ENCODE data around the gene INTS1. TPM values are rescaled to one million over a fixed set of nuclear protein-coding genes. Genes with fewer than 3 reads are reported as not detected.

INTS1 gene
- total RNA-seq, 1 donor, result 53.1 TPM

GRCh38 chr7:1463676-1464223, 40.4 kb downstream of the INTS1 start:
- no peak for TF ChIP-seq CTCF (IDR thresholded peaks at IDR 0.05; ENCODE audit: insufficient read depth, low read length)
- peak; percentile 14 for DNase-seq (ENCODE audit: low read depth)
- no peak overlapping the region for H3K4me3 ChIP-seq (ENCODE audit: low read depth, low read length)

GRCh38 chr7:1461646-1462375, 42.4 kb downstream of the INTS1 start:
- TF ChIP-seq CTCF (IDR thresholded peaks at IDR 0.05; ENCODE audit: insufficient read depth, low read length), result no peak
- DNase-seq (ENCODE audit: low read depth), result no peak
- no peak overlapping the region for H3K4me3 ChIP-seq (ENCODE audit: low read depth, low read length)

GRCh38 chr7:1460821-1461645, 43.2 kb downstream of the INTS1 start:
- H3K4me3 ChIP-seq (ENCODE audit: low read depth, low read length), result peak overlapping the region; percentile 58
- DNase-seq (ENCODE audit: low read depth), result peak; percentile 58
- TF ChIP-seq CTCF (IDR thresholded peaks at IDR 0.05; ENCODE audit: insufficient read depth, low read length), result no peak

- H3K4me3 ChIP-seq (ENCODE audit: low read depth, low read length), result peak overlapping the region; percentile 58
- DNase-seq (ENCODE audit: low read depth), result peak; percentile 16
- TF ChIP-seq CTCF (IDR thresholded peaks at IDR 0.05; ENCODE audit: insufficient read depth, low read length), result no peak
Observed at GRCh38 chr7:1459920-1460820, 44.0 kb downstream of the INTS1 start.

GRCh38 chr7:1459512-1459892, 44.7 kb downstream of the INTS1 start:
- peak overlapping the region; percentile 90 for H3K4me3 ChIP-seq (ENCODE audit: low read depth, low read length)
- DNase-seq (ENCODE audit: low read depth), result peak; percentile 97
- no peak for TF ChIP-seq CTCF (IDR thresholded peaks at IDR 0.05; ENCODE audit: insufficient read depth, low read length)
